Sigmoid colon (tissue), 4 donors: ENCODE data around the gene TMEM121B.

Source experiments
- CTCF ChIP-seq, 4 experiments: fragments of 450-650 bp in 3 of 4; fragments of 200-600 bp in 1 of 4; IDR thresholded peaks; one replicate each; pipeline ENCODE4 v1.5.1; 2016 to 2019; ENCODE audit warnings: antibody characterized with exemption in 4 of 4, mild to moderate bottlenecking in 3 of 4, moderate library complexity in 2 of 4
- EP300 ChIP-seq, 4 donors: sonication (generic); formaldehyde crosslinking; IDR thresholded peaks; one replicate each; pipeline ENCODE4 v1.6.1; 2017; ENCODE audit warnings: antibody characterized with exemption in 4 of 4
- POLR2A ChIP-seq, 2 donors: fragments of 450-650 bp; IDR thresholded peaks; one replicate each; pipeline ENCODE4 v1.6.1; 2016; ENCODE audit warnings: antibody characterized with exemption in 2 of 2, mild to moderate bottlenecking in 2 of 2, moderate library complexity in 2 of 2
- POLR2AphosphoS5 ChIP-seq, 4 donors: sonication (generic); formaldehyde crosslinking; IDR thresholded peaks; one replicate each; pipeline ENCODE4 v1.6.1; 2017; ENCODE audit warnings: antibody characterized with exemption in 4 of 4

GRCh38 chr22:17079572-17079971 is 41.6 kb downstream of the TMEM121B start:
- TF ChIP-seq CTCF (IDR thresholded peaks at IDR 0.05) (no peak), POLR2A (IDR thresholded peaks at IDR 0.05) (no peak), POLR2AphosphoS5 (IDR thresholded peaks at IDR 0.05) (no peak), EP300 (IDR thresholded peaks at IDR 0.05) (no peak)
